GM12878 (cell line): ENCODE measurements around the gene PHF21B. TPM values are rescaled to one million over a fixed set of nuclear protein-coding genes. Genes with fewer than 3 reads are reported as not detected.

Source experiments
- ATAC-seq: fragments of 200-7000 bp; cut with Tn5 transposase; 3 replicates; pipeline ENCODE4 v1.9.1; 2020; ENCODE audit warnings: mild to moderate bottlenecking, moderate library complexity
- BruUV-seq: library from RNA; stranded (reverse); fragments of 400-500 nt; replicated peaks from 2 replicates; lab custom pipeline; 2021; lab: Mats Ljungman, UMichigan
- CTCF ChIA-PET: fragments of 300-600 bp; sonication (Branson Sonifier 250); formaldehyde crosslinking; extraction: SDS; loops from one replicate; lab custom pipeline; 2021; ENCODE audit warnings: inconsistent platforms; lab: Yijun Ruan, JAX
- POLR2A ChIA-PET: fragments of 350-600 bp; formaldehyde crosslinking; extraction: SDS; loops from one replicate; lab custom pipeline; 2021; ENCODE audit warnings: inconsistent platforms; lab: Charles Lee
- RAD21 ChIA-PET: fragments of 300-600 bp; sonication (Branson Sonifier 250); formaldehyde crosslinking; loops from one replicate; lab custom pipeline; 2023; ENCODE audit warnings: antibody characterized with exemption; ENCODE audit not compliant: unreplicated experiment; lab: Charles Lee
- SMC1A ChIA-PET: fragments of 300-600 bp; sonication (Branson Sonifier 250); formaldehyde crosslinking; loops from one replicate; lab custom pipeline; 2023; ENCODE audit not compliant: unreplicated experiment, uncharacterized antibody; lab: Charles Lee
- DNase-seq: peaks from one replicate; pipeline ENCODE4 v3.0.0-alpha.2; 2011; ENCODE audit warnings: low read depth, low spot score
- FAIRE-seq: peaks from 3 replicates; lab custom pipeline; 2011; peaks lifted over from hg19 to GRCh38; lab: Jason Lieb, UNC
- H2AFZ ChIP-seq: 2 replicates; pipeline ENCODE4 v1.6.0; 2011; ENCODE audit warnings: low read depth, low read length, control low read depth; ENCODE audit not compliant: control insufficient read depth
- H3K27ac ChIP-seq: 2 replicates; pipeline ENCODE4 v1.5.1; 2011; ENCODE audit warnings: control low read depth; ENCODE audit not compliant: control insufficient read depth, insufficient read depth
- H3K27me3 ChIP-seq, 2 experiments: replicated peaks in 1 of 2; 2 replicates each; pipeline versions ENCODE4 v1.6.0 to v1.6.1; 2011; ENCODE audit warnings: low read length in 1 of 2; ENCODE audit not compliant: control insufficient read depth in 2 of 2, insufficient read depth in 2 of 2
- H3K36me3 ChIP-seq, 2 experiments: 2 replicates each; pipeline ENCODE4 v1.5.1; 2011; ENCODE audit warnings: low read length in 1 of 2; ENCODE audit not compliant: control insufficient read depth in 2 of 2, insufficient read depth in 2 of 2
- H3K4me1 ChIP-seq: 2 replicates; pipeline ENCODE4 v1.6.1; 2011; ENCODE audit warnings: mild to moderate bottlenecking, low read length, moderate library complexity, mixed read lengths; ENCODE audit not compliant: control insufficient read depth, insufficient read depth
- H3K4me2 ChIP-seq: 2 replicates; pipeline ENCODE4 v1.6.0; 2011; ENCODE audit warnings: control low read depth; ENCODE audit not compliant: control insufficient read depth, insufficient read depth
- H3K4me3 ChIP-seq: fragments of 200-600 bp; sonication (generic); 2 replicates; pipeline ENCODE4 v1.5.1; 2016
- H3K79me2 ChIP-seq: 2 replicates; pipeline ENCODE4 v1.6.0; 2011; ENCODE audit warnings: low read length; ENCODE audit not compliant: control insufficient read depth, insufficient read depth
- H3K9ac ChIP-seq: 2 replicates; pipeline ENCODE4 v1.8.0; 2011; ENCODE audit warnings: low read length, control low read depth, mixed read lengths; ENCODE audit not compliant: control insufficient read depth, insufficient read depth
- H3K9me3 ChIP-seq: replicated peaks from 3 replicates; pipeline ENCODE4 v1.5.1; 2011; ENCODE audit warnings: mild to moderate bottlenecking, low read length; ENCODE audit not compliant: control insufficient read depth, insufficient read depth
- H4K20me1 ChIP-seq: 2 replicates; pipeline ENCODE4 v1.6.0; 2011; ENCODE audit not compliant: control insufficient read depth, insufficient read depth
- BACH1 ChIP-seq: fragments of 450-650 bp; IDR thresholded peaks from 2 replicates; pipeline ENCODE4 v1.6.1; 2017; ENCODE audit warnings: mild to moderate bottlenecking, borderline replicate concordance
- CBFB ChIP-seq: IDR thresholded peaks from 2 replicates; pipeline ENCODE4 v1.6.1; 2016; ENCODE audit warnings: antibody characterized with exemption, low read depth
- E2F4 ChIP-seq: IDR thresholded peaks from 2 replicates; pipeline ENCODE4 v1.6.1; 2012; ENCODE audit warnings: low read depth, low read length, improper control_type of control experiment
- ESRRA ChIP-seq: IDR thresholded peaks from 2 replicates; pipeline ENCODE4 v1.6.1; 2012; ENCODE audit warnings: mild to moderate bottlenecking, low read length, improper control_type of control experiment
- JUND ChIP-seq: IDR thresholded peaks from 2 replicates; pipeline ENCODE4 v1.6.1; 2012; ENCODE audit warnings: low read depth, mild to moderate bottlenecking, low read length, improper control_type of control experiment, moderate library complexity
- MTA2 ChIP-seq: fragments of 450-650 bp; IDR thresholded peaks from 2 replicates; pipeline ENCODE4 v1.6.1; 2016; ENCODE audit warnings: low read depth, mild to moderate bottlenecking, moderate library complexity
- MTA3 ChIP-seq: IDR thresholded peaks from 2 replicates; pipeline ENCODE4 v1.6.1; 2012; ENCODE audit warnings: low read length, inconsistent platforms, borderline replicate concordance
- MXI1 ChIP-seq: fragments of 150-350 bp; IDR thresholded peaks from 2 replicates; pipeline ENCODE4 v1.6.1; 2011; ENCODE audit warnings: low read depth, mild to moderate bottlenecking, inconsistent platforms, low read length, improper control_type of control experiment
- NKRF ChIP-seq: fragments of 450-650 bp; conservative IDR thresholded peaks from 2 replicates; pipeline ENCODE4 v1.6.1; 2017; ENCODE audit warnings: mild to moderate bottlenecking, moderate library complexity
- POLR2AphosphoS2 ChIP-seq: IDR thresholded peaks from 2 replicates; pipeline ENCODE4 v1.6.1; 2011; ENCODE audit warnings: low read depth, mild to moderate bottlenecking, low read length, improper control_type of control experiment, moderate library complexity
- RBBP5 ChIP-seq: fragments of 200-600 bp; sonication (generic); conservative IDR thresholded peaks from 2 replicates; pipeline ENCODE4 v1.6.1; 2016
- RELA ChIP-seq: fragments of 450-650 bp; IDR thresholded peaks from 2 replicates; pipeline ENCODE4 v1.8.0; 2014; ENCODE audit warnings: borderline replicate concordance; ENCODE audit not compliant: partially characterized antibody
- SKIL ChIP-seq: fragments of 450-650 bp; IDR thresholded peaks from 2 replicates; pipeline ENCODE4 v1.6.1; 2017; ENCODE audit warnings: mild to moderate bottlenecking, low read depth, inconsistent platforms; ENCODE audit not compliant: poor library complexity, severe bottlenecking
- WGBS: methylation state at CpG from one replicate; pipeline ENCODE4 v1.1.6; 2016; ENCODE audit warnings: low lambda C conversion rate; ENCODE audit not compliant: insufficient replicate concordance, insufficient coverage; ENCODE audit errors: missing lambda C conversion rate; 5-methylcytosine and 5-hydroxymethylcytosine counted together
- in situ Hi-C: fragments of 300-500 bp; cut with MboI; formaldehyde crosslinking; loops from 9 replicates; pipeline ENCODE4 v1.14.3; 2018; ENCODE audit warnings: mixed read lengths
- intact Hi-C: fragments of 100-400 bp; cut with micrococcal nuclease; formaldehyde crosslinking; loops from one replicate; pipeline ENCODE4 v1.14.2; 2022; ENCODE audit not compliant: unreplicated experiment
- polyA plus RNA-seq, 11 experiments: library from polyadenylated mRNA; depleted of rRNA in 4 of 11; unstranded in 6 of 11; stranded (reverse) in 5 of 11; fragments of >200 nt; fragmentation: Nextera tagmentation in 4 of 11; fragmentation: Illumina TruSeq in 1 of 11; extraction: Ambion mirVana in 4 of 11; extraction: Trizol in 1 of 11; gene quantifications; 1 replicate in 1 of 11; 2 replicates in 10 of 11; pipeline versions ENCODE4 v1.2.1 to v1.2.3, GENCODE V29; 2011 to 2016; ENCODE audit warnings: inconsistent platforms in 2 of 11, missing spikeins in 2 of 11, low read depth in 1 of 11
- total RNA-seq, 4 experiments: library from RNA; depleted of rRNA in 3 of 4; stranded (reverse); fragments of >200 nt in 3 of 4; fragmentation: Illumina TruSeq in 1 of 4; extraction: Trizol in 1 of 4; gene quantifications; 2 replicates each; pipeline versions ENCODE4 v1.2.1 to v1.2.3, GENCODE V29; 2013 to 2021

The PHF21B gene
- total and polyA plus RNA-seq, 10 of the 15 experiments (the other 5 are each of a cell fraction or from before 2014, with no cell fraction given) = 0.03 to 0.35 TPM; not detected in 8

GRCh38 chr22:44991218-44991617 is 18.6 kb downstream of the PHF21B start:
- in situ Hi-C loops = no loop called here
- H3K27me3 ChIP-seq = no peaks in the 10 kb centered on the region; a peak in 3 of 4 replicates
- SMC1A ChIA-PET = interaction anchor here (1.0 kb wide), 1 partner anchor 60 kb away, joined by 3 read pairs; no protein-coding TSS in a partner anchor

More at GRCh38 chr22:44991218-44991617, 18.6 kb downstream of the PHF21B start:
- 17% methylated on average over 10 of the region's 10 CpGs for WGBS
- no TSS peak for BruUV-seq
- no peaks in the 10 kb centered on the region for H3K36me3 ChIP-seq
- no peak overlapping the region for H3K4me3 ChIP-seq
- no peak overlapping the region for H3K4me2 ChIP-seq
- CTCF ChIA-PET = no interaction called here
- H4K20me1 ChIP-seq = no peaks in the 10 kb centered on the region
- no peak for ATAC-seq
- no peaks in the 10 kb centered on the region; the same call in 2 of the 3 replicates for H3K9me3 ChIP-seq
- RAD21 ChIA-PET = no interaction called here
- intact Hi-C loops = no loop called here
- TF ChIP-seq E2F4 (no peak), RELA (no peak), MTA2 (no peak), MXI1 (no peak), NKRF (no peak), BACH1 (no peak), JUND (no peak), CBFB (no peak), POLR2AphosphoS2 (no peak), SKIL (no peak), ESRRA (no peak), MTA3 (no peak), RBBP5 (no peak)
- TF ChIP-seq, all 136 proteins: peak for 0
- Histone ChIP-seq H3K27ac (no peak overlapping the region), H3K79me2 (no peaks in the 10 kb centered on the region), H2AFZ (no peak overlapping the region), H3K4me1 (no peaks in the 10 kb centered on the region), H3K9ac (no peak overlapping the region)
- DNase-seq = no peak
- POLR2A ChIA-PET = no interaction called here
- FAIRE-seq = no peak
